GM19467 (cell line): Measurements from ENCODE around the gene HORMAD2.
"Not testable (repeated sequence)": the region's sequence is repeated elsewhere in the genome, so short reads cannot be mapped to it uniquely, and the experiment has no call there.

Experiments
- ATAC-seq: cut with Tn5 transposase; IDR thresholded peaks from one replicate; pipeline ENCODE4 v1.9.1; 2021; ENCODE audit warnings: mild to moderate bottlenecking, moderate library complexity; ENCODE audit not compliant: unreplicated experiment

The HORMAD2 gene

GRCh38 chr22:30187094-30187493 is 106.8 kb downstream of the HORMAD2 start:
- ATAC-seq: no peak

- no peak for ATAC-seq
Observed at GRCh38 chr22:30187529-30188407, 107.5 kb downstream of the HORMAD2 start.

GRCh38 chr22:30188911-30189310 is 108.6 kb downstream of the HORMAD2 start:
- no peak for ATAC-seq

- no peak for ATAC-seq
Observed at GRCh38 chr22:30190574-30190973, 110.3 kb downstream of the HORMAD2 start.

GRCh38 chr22:30191040-30191701 is 110.9 kb downstream of the HORMAD2 start:
- no peak for ATAC-seq

- ATAC-seq: no peak
Observed at GRCh38 chr22:30192427-30192826, 112.2 kb downstream of the HORMAD2 start.

GRCh38 chr22:30193031-30193775 is 112.9 kb downstream of the HORMAD2 start:
- no peak for ATAC-seq

GRCh38 chr22:30195245-30196140 is 115.2 kb downstream of the HORMAD2 start:
- no peak for ATAC-seq

GRCh38 chr22:30196141-30196879 is 116.0 kb downstream of the HORMAD2 start:
- no peak for ATAC-seq

- no peak for ATAC-seq
Observed at GRCh38 chr22:30196880-30197336, 116.6 kb downstream of the HORMAD2 start.

- no peak for ATAC-seq
Observed at GRCh38 chr22:30197389-30197788, 117.1 kb downstream of the HORMAD2 start.

- no peak for ATAC-seq
Observed at GRCh38 chr22:30198152-30198825, 118.0 kb downstream of the HORMAD2 start.

GRCh38 chr22:30198921-30199320 is 118.7 kb downstream of the HORMAD2 start:
- ATAC-seq: no peak

- ATAC-seq: not testable (repeated sequence)
Observed at GRCh38 chr22:30200905-30201304, 120.6 kb downstream of the HORMAD2 start.

- ATAC-seq: no peak
Observed at GRCh38 chr22:30201945-30202344, 121.7 kb downstream of the HORMAD2 start.

- ATAC-seq: no peak
Observed at GRCh38 chr22:30202531-30203006, 122.3 kb downstream of the HORMAD2 start.

- no peak for ATAC-seq
Observed at GRCh38 chr22:30204015-30204741, 123.9 kb downstream of the HORMAD2 start.

GRCh38 chr22:30204742-30205111 is 124.5 kb downstream of the HORMAD2 start:
- no peak for ATAC-seq
